GM12878 (cell line): ENCODE data around the gene SPTBN1. TPM values are rescaled to one million over a fixed set of nuclear protein-coding genes. Genes with fewer than 3 reads are reported as not detected.
A peak's percentile ranks its signal among the peaks of the same experiment; 100 is the strongest.

ENCODE experiments used
- ATAC-seq: fragments of 200-7000 bp; cut with Tn5 transposase; 3 replicates; pipeline ENCODE4 v1.9.1; 2020; ENCODE audit warnings: mild to moderate bottlenecking, moderate library complexity
- BruUV-seq: library from RNA; stranded (reverse); fragments of 400-500 nt; replicated peaks from 2 replicates; lab custom pipeline; 2021; lab: Mats Ljungman, UMichigan
- CTCF ChIA-PET: fragments of 300-600 bp; sonication (Branson Sonifier 250); formaldehyde crosslinking; extraction: SDS; loops from one replicate; lab custom pipeline; 2021; ENCODE audit warnings: inconsistent platforms; lab: Yijun Ruan, JAX
- POLR2A ChIA-PET: fragments of 350-600 bp; formaldehyde crosslinking; extraction: SDS; loops from one replicate; lab custom pipeline; 2021; ENCODE audit warnings: inconsistent platforms; lab: Charles Lee
- RAD21 ChIA-PET: fragments of 300-600 bp; sonication (Branson Sonifier 250); formaldehyde crosslinking; loops from one replicate; lab custom pipeline; 2023; ENCODE audit warnings: antibody characterized with exemption; ENCODE audit not compliant: unreplicated experiment; lab: Charles Lee
- SMC1A ChIA-PET: fragments of 300-600 bp; sonication (Branson Sonifier 250); formaldehyde crosslinking; loops from one replicate; lab custom pipeline; 2023; ENCODE audit not compliant: unreplicated experiment, uncharacterized antibody; lab: Charles Lee
- DNase-seq: peaks from one replicate; pipeline ENCODE4 v3.0.0-alpha.2; 2011; ENCODE audit warnings: low read depth, low spot score
- FAIRE-seq: peaks from 3 replicates; lab custom pipeline; 2011; peaks lifted over from hg19 to GRCh38; lab: Jason Lieb, UNC
- H2AFZ ChIP-seq: 2 replicates; pipeline ENCODE4 v1.6.0; 2011; ENCODE audit warnings: low read depth, low read length, control low read depth; ENCODE audit not compliant: control insufficient read depth
- H3K27ac ChIP-seq: 2 replicates; pipeline ENCODE4 v1.5.1; 2011; ENCODE audit warnings: control low read depth; ENCODE audit not compliant: control insufficient read depth, insufficient read depth
- H3K27me3 ChIP-seq, 2 experiments: replicated peaks in 1 of 2; 2 replicates each; pipeline versions ENCODE4 v1.6.0 to v1.6.1; 2011; ENCODE audit warnings: low read length in 1 of 2; ENCODE audit not compliant: control insufficient read depth in 2 of 2, insufficient read depth in 2 of 2
- H3K36me3 ChIP-seq, 2 experiments: 2 replicates each; pipeline ENCODE4 v1.5.1; 2011; ENCODE audit warnings: low read length in 1 of 2; ENCODE audit not compliant: control insufficient read depth in 2 of 2, insufficient read depth in 2 of 2
- H3K4me1 ChIP-seq: 2 replicates; pipeline ENCODE4 v1.6.1; 2011; ENCODE audit warnings: mild to moderate bottlenecking, low read length, moderate library complexity, mixed read lengths; ENCODE audit not compliant: control insufficient read depth, insufficient read depth
- H3K4me2 ChIP-seq: 2 replicates; pipeline ENCODE4 v1.6.0; 2011; ENCODE audit warnings: control low read depth; ENCODE audit not compliant: control insufficient read depth, insufficient read depth
- H3K4me3 ChIP-seq: fragments of 200-600 bp; sonication (generic); 2 replicates; pipeline ENCODE4 v1.5.1; 2016
- H3K79me2 ChIP-seq: 2 replicates; pipeline ENCODE4 v1.6.0; 2011; ENCODE audit warnings: low read length; ENCODE audit not compliant: control insufficient read depth, insufficient read depth
- H3K9ac ChIP-seq: 2 replicates; pipeline ENCODE4 v1.8.0; 2011; ENCODE audit warnings: low read length, control low read depth, mixed read lengths; ENCODE audit not compliant: control insufficient read depth, insufficient read depth
- H3K9me3 ChIP-seq: replicated peaks from 3 replicates; pipeline ENCODE4 v1.5.1; 2011; ENCODE audit warnings: mild to moderate bottlenecking, low read length; ENCODE audit not compliant: control insufficient read depth, insufficient read depth
- H4K20me1 ChIP-seq: 2 replicates; pipeline ENCODE4 v1.6.0; 2011; ENCODE audit not compliant: control insufficient read depth, insufficient read depth
- BMI1 ChIP-seq: fragments of 450-650 bp; IDR thresholded peaks from 2 replicates; pipeline ENCODE4 v1.6.1; 2016; ENCODE audit warnings: mild to moderate bottlenecking, moderate library complexity, borderline replicate concordance
- CBX5 ChIP-seq: sonication (generic); IDR thresholded peaks from 2 replicates; pipeline ENCODE4 v1.6.1; 2016; ENCODE audit warnings: low read depth, moderate library complexity, mild to moderate bottlenecking, inconsistent platforms
- DPF2 ChIP-seq: fragments of 450-650 bp; IDR thresholded peaks from 2 replicates; pipeline ENCODE4 v1.6.1; 2017; ENCODE audit warnings: mild to moderate bottlenecking
- EZH2 ChIP-seq: IDR thresholded peaks from 2 replicates; pipeline ENCODE4 v1.6.1; 2012; ENCODE audit warnings: low read depth, mild to moderate bottlenecking, control low read depth, inconsistent platforms, low read length, borderline replicate concordance; ENCODE audit not compliant: control insufficient read depth
- IKZF1 ChIP-seq: fragments of 450-650 bp; conservative IDR thresholded peaks from 2 replicates; pipeline ENCODE4 v1.6.1; 2017; ENCODE audit warnings: antibody characterized with exemption, mild to moderate bottlenecking
- IRF4 ChIP-seq: IDR thresholded peaks from 2 replicates; pipeline ENCODE4 v1.6.1; 2011; ENCODE audit warnings: low read depth, low read length
- MAX ChIP-seq: IDR thresholded peaks from 2 replicates; pipeline ENCODE4 v1.6.1; 2012; ENCODE audit warnings: low read depth, low read length, improper control_type of control experiment
- MEF2A ChIP-seq: IDR thresholded peaks from 2 replicates; pipeline ENCODE4 v1.6.1; 2011; ENCODE audit warnings: low read depth, mild to moderate bottlenecking, low read length, moderate library complexity; ENCODE audit not compliant: insufficient read depth
- MTA2 ChIP-seq: fragments of 450-650 bp; IDR thresholded peaks from 2 replicates; pipeline ENCODE4 v1.6.1; 2016; ENCODE audit warnings: low read depth, mild to moderate bottlenecking, moderate library complexity
- MXI1 ChIP-seq: fragments of 150-350 bp; IDR thresholded peaks from 2 replicates; pipeline ENCODE4 v1.6.1; 2011; ENCODE audit warnings: low read depth, mild to moderate bottlenecking, inconsistent platforms, low read length, improper control_type of control experiment
- MYC ChIP-seq: IDR thresholded peaks from 2 replicates; pipeline ENCODE4 v1.6.1; 2011; ENCODE audit warnings: mild to moderate bottlenecking, low read length, moderate library complexity, inconsistent platforms; ENCODE audit not compliant: insufficient read depth, insufficient replicate concordance, insufficient read length, severe bottlenecking
- NR2F1 ChIP-seq: fragments of 450-650 bp; conservative IDR thresholded peaks from 2 replicates; pipeline ENCODE4 v1.6.1; 2017; ENCODE audit warnings: mild to moderate bottlenecking
- NRF1 ChIP-seq: conservative IDR thresholded peaks from 2 replicates; pipeline ENCODE4 v1.6.1; 2011; ENCODE audit warnings: mild to moderate bottlenecking, low read depth, low read length, improper control_type of control experiment
- PBX3 ChIP-seq: IDR thresholded peaks from 2 replicates; pipeline ENCODE4 v1.6.1; 2011; ENCODE audit warnings: mild to moderate bottlenecking, low read depth, low read length, moderate library complexity; ENCODE audit not compliant: insufficient replicate concordance
- STAT3 ChIP-seq: IDR thresholded peaks from 2 replicates; pipeline ENCODE4 v1.6.1; 2011; ENCODE audit warnings: low read depth, low read length, improper control_type of control experiment
- TCF12 ChIP-seq: IDR thresholded peaks from 2 replicates; pipeline ENCODE4 v1.6.1; 2011; ENCODE audit warnings: low read depth, mild to moderate bottlenecking, low read length
- ZBTB33 ChIP-seq: fragments of 450-650 bp; IDR thresholded peaks from 2 replicates; pipeline ENCODE4 v1.6.1; 2017; ENCODE audit warnings: mild to moderate bottlenecking
- ZNF207 ChIP-seq: fragments of 450-650 bp; IDR thresholded peaks from 2 replicates; pipeline ENCODE4 v1.6.1; 2014; ENCODE audit warnings: antibody characterized with exemption, mild to moderate bottlenecking, borderline replicate concordance
- ZNF622 ChIP-seq: fragments of 450-650 bp; IDR thresholded peaks from 2 replicates; pipeline ENCODE4 v1.6.1; 2017; ENCODE audit warnings: mild to moderate bottlenecking, inconsistent platforms
- ZSCAN29 ChIP-seq: fragments of 450-650 bp; IDR thresholded peaks from 2 replicates; pipeline ENCODE4 v1.6.1; 2017; ENCODE audit warnings: mild to moderate bottlenecking, moderate library complexity
- ZZZ3 ChIP-seq: IDR thresholded peaks from 2 replicates; pipeline ENCODE4 v1.6.1; 2011; ENCODE audit warnings: low read depth; ENCODE audit not compliant: control insufficient read depth, insufficient read length
- WGBS: methylation state at CpG from one replicate; pipeline ENCODE4 v1.1.6; 2016; ENCODE audit warnings: low lambda C conversion rate; ENCODE audit not compliant: insufficient replicate concordance, insufficient coverage; ENCODE audit errors: missing lambda C conversion rate; 5-methylcytosine and 5-hydroxymethylcytosine counted together
- in situ Hi-C: fragments of 300-500 bp; cut with MboI; formaldehyde crosslinking; loops from 9 replicates; pipeline ENCODE4 v1.14.3; 2018; ENCODE audit warnings: mixed read lengths
- intact Hi-C: fragments of 100-400 bp; cut with micrococcal nuclease; formaldehyde crosslinking; loops from one replicate; pipeline ENCODE4 v1.14.2; 2022; ENCODE audit not compliant: unreplicated experiment
- polyA plus RNA-seq, 11 experiments: library from polyadenylated mRNA; depleted of rRNA in 4 of 11; unstranded in 6 of 11; stranded (reverse) in 5 of 11; fragments of >200 nt; fragmentation: Nextera tagmentation in 4 of 11; fragmentation: Illumina TruSeq in 1 of 11; extraction: Ambion mirVana in 4 of 11; extraction: Trizol in 1 of 11; gene quantifications; 1 replicate in 1 of 11; 2 replicates in 10 of 11; pipeline versions ENCODE4 v1.2.1 to v1.2.3, GENCODE V29; 2011 to 2016; ENCODE audit warnings: inconsistent platforms in 2 of 11, missing spikeins in 2 of 11, low read depth in 1 of 11
- total RNA-seq, 4 experiments: library from RNA; depleted of rRNA in 3 of 4; stranded (reverse); fragments of >200 nt in 3 of 4; fragmentation: Illumina TruSeq in 1 of 4; extraction: Trizol in 1 of 4; gene quantifications; 2 replicates each; pipeline versions ENCODE4 v1.2.1 to v1.2.3, GENCODE V29; 2013 to 2021

The SPTBN1 gene
- total and polyA plus RNA-seq, 10 of the 15 experiments (the other 5 are each of a cell fraction or from before 2014, with no cell fraction given): 20.6 to 154 (median 76.7) TPM

GRCh38 chr2:54479424-54479823, 23.3 kb downstream of the SPTBN1 start (continued):
- TF ChIP-seq MEF2A: no peak

GRCh38 chr2:54480025-54480424, 23.9 kb downstream of the SPTBN1 start:
- DNase-seq (no peak), FAIRE-seq (no peak), ATAC-seq (peak; percentile 87)
- ChIA-PET SMC1A (interaction anchor here (0.9 to 3.3 kb wide), 10 partner anchors 8 to 199 kb away, joined by 3 to 24 read pairs (median 6); no protein-coding TSS in a partner anchor), POLR2A (interaction anchor here (0.6 to 2.2 kb wide), 7 partner anchors 8 to 117 kb away, joined by 3 to 8 read pairs (median 5); no protein-coding TSS in a partner anchor), RAD21 (interaction anchor here (0.9 to 1.8 kb wide), 5 partner anchors 9 to 100 kb away, joined by 3 to 9 read pairs (median 4); no protein-coding TSS in a partner anchor), CTCF (interaction anchor here (0.7 to 3.7 kb wide), 2 partner anchors 16 to 22 kb away, joined by 3 to 19 read pairs; no protein-coding TSS in a partner anchor)
- in situ Hi-C loops: no loop called here
- no peak overlapping the region for H3K4me2 ChIP-seq
- no peak overlapping the region for H3K4me3 ChIP-seq
- no peaks in the 10 kb centered on the region for H4K20me1 ChIP-seq
- H3K27me3 ChIP-seq: no peaks in the 10 kb centered on the region
- H3K36me3 ChIP-seq: no peaks in the 10 kb centered on the region
- H3K4me1 ChIP-seq: no peaks in the 10 kb centered on the region
- H2AFZ ChIP-seq: no peak overlapping the region
- 13% methylated on average over 2 of the region's 2 CpGs for WGBS
- no peaks in the 10 kb centered on the region for H3K79me2 ChIP-seq
- H3K27ac ChIP-seq: no peak overlapping the region
- H3K9ac ChIP-seq: no peak overlapping the region
- intact Hi-C loops: no loop called here
- H3K9me3 ChIP-seq: no peaks in the 10 kb centered on the region
- no TSS peak for BruUV-seq
- TF ChIP-seq ZBTB33 (no peak), MTA2 (peak; percentile 92), PBX3 (no peak), ZSCAN29 (no peak), NRF1 (no peak), NR2F1 (0 out of 2 replicates have a peak, but pooled peaks have one; percentile 16), MYC (no peak), IRF4 (no peak), ZZZ3 (no peak), MXI1 (no peak), BMI1 (peak; percentile 48; the same call in 1 of the 2 replicates), TCF12 (peak; percentile 66; the same call in 1 of the 2 replicates), MAX (no peak), DPF2 (peak; percentile 36; the same call in 1 of the 2 replicates), STAT3 (no peak), IKZF1 (peak; percentile 54), ZNF622 (no peak), ZNF207 (no peak), EZH2 (no peak), CBX5 (no peak)
